Suppressor macrophage (primary cell): ENCODE results near the gene DEPP1.
A peak's percentile ranks its signal among the peaks of the same experiment; 100 is the strongest.

Source experiments
- DNase-seq, 4 experiments: peaks; one replicate each; pipeline ENCODE4 v3.0.0-alpha.2; 2020 to 2022

DEPP1 gene

GRCh38 chr10:44931621-44932516, 46.7 kb downstream of the DEPP1 start:
- no peak for DNase-seq

- DNase-seq = peak in 3 of 4 experiments; percentile 50 to 65 (median 63)
Measured at GRCh38 chr10:44930904-44931620, 47.5 kb downstream of the DEPP1 start.

GRCh38 chr10:44929356-44930255, 49.0 kb downstream of the DEPP1 start:
- DNase-seq = no peak

- DNase-seq = no peak
Measured at GRCh38 chr10:44928462-44928861, 50.1 kb downstream of the DEPP1 start.

GRCh38 chr10:44927352-44927751, 51.3 kb downstream of the DEPP1 start:
- peak in 3 of 4 experiments; percentile 46 to 54 (median 54) for DNase-seq

- peak in 3 of 4 experiments; percentile 54 to 73 (median 62) for DNase-seq
Measured at GRCh38 chr10:44926751-44927351, 51.8 kb downstream of the DEPP1 start.
